ENCODE measurements around the gene SORCS2. TPM values are rescaled to one million over a fixed set of nuclear protein-coding genes. Genes with fewer than 3 reads are reported as not detected.

SORCS2 gene
- total RNA-seq, 1 donor from 2014 or later: 3.0 TPM

DNA sequence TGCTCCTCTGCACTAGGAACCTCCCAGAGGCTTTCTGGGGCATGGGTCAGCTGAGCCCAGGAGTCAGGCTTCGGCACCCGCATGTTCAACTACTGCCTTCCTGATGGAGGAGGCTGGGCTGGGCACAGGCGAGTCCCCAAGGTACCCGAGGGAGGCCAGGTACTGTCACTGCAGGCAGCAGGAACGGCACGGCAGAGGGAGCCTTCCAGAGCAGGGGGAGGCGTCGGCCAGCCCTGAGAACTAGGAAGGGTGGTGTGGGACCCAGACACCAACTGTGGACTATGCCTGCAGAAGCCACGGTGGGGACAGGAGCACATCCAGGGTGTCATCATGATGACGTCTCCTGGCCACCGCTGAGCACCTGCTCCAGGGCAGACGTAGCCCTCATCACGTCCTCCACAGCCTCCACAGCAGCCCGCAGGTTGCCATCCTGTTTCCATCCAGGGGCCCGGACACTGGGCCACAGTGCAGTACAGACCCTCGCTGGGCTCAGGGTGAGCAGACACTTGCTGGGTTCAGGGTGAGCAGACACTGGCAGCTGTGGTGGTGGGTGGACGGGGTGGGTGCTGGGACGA lies 40.8 kb downstream of the SORCS2 start:
- no peaks in the 10 kb centered on the region for H3K36me3 Mint-ChIP-seq (ENCODE audit: unreplicated experiment)
- H3K4me1 Mint-ChIP-seq (ENCODE audit: unreplicated experiment): no peaks in the 10 kb centered on the region

DNA sequence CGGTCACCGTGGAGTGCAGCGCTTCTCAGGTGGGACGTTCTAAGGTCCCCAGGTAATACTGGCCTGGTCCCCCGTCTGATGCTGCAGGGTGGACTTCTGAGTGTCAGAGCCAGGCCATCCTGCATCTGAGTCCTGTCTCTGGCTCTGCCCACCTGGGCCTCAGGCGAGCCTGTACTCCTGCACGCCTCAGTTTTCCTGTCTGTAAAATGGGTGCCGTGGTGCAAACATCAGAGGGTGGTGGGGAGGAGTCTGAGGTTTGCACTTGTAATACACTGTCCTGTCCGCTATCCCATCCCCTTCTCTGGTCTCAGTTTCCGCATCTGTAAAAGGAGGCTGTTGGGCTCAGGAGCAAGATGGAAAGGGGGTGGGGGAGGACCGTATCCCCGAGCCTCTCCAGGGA lies 41.3 kb downstream of the SORCS2 start:
- Mint-ChIP-seq H3K4me1 (ENCODE audit: unreplicated experiment) (no peaks in the 10 kb centered on the region), H3K36me3 (ENCODE audit: unreplicated experiment) (no peaks in the 10 kb centered on the region), H3K4me3 (ENCODE audit: unreplicated experiment) (no peak overlapping the region), H3K27ac (ENCODE audit: unreplicated experiment) (no peak overlapping the region), H3K9me3 (ENCODE audit: unreplicated experiment) (no peaks in the 10 kb centered on the region), H3K27me3 (ENCODE audit: unreplicated experiment) (peaks cover 4% of the 10 kb centered on the region)
- TF ChIP-seq, protein P1, sequence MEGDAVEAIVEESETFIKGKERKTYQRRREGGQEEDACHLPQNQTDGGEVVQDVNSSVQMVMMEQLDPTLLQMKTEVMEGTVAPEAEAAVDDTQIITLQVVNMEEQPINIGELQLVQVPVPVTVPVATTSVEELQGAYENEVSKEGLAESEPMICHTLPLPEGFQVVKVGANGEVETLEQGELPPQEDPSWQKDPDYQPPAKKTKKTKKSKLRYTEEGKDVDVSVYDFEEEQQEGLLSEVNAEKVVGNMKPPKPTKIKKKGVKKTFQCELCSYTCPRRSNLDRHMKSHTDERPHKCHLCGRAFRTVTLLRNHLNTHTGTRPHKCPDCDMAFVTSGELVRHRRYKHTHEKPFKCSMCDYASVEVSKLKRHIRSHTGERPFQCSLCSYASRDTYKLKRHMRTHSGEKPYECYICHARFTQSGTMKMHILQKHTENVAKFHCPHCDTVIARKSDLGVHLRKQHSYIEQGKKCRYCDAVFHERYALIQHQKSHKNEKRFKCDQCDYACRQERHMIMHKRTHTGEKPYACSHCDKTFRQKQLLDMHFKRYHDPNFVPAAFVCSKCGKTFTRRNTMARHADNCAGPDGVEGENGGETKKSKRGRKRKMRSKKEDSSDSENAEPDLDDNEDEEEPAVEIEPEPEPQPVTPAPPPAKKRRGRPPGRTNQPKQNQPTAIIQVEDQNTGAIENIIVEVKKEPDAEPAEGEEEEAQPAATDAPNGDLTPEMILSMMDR (IDR thresholded peaks at IDR 0.05): no peak
- no peak for DNase-seq (ENCODE audit: extremely low spot score, unreplicated experiment)

More for the DNA sequence above, 40.8 kb downstream of the SORCS2 start:
- H3K27me3 Mint-ChIP-seq (ENCODE audit: unreplicated experiment): peaks cover 4% of the 10 kb centered on the region
- DNase-seq (ENCODE audit: extremely low spot score, unreplicated experiment): no peak
- TF ChIP-seq, protein P1 (IDR thresholded peaks at IDR 0.05): no peak
- no peak overlapping the region for H3K27ac Mint-ChIP-seq (ENCODE audit: unreplicated experiment)
- no peak overlapping the region for H3K4me3 Mint-ChIP-seq (ENCODE audit: unreplicated experiment)
- H3K9me3 Mint-ChIP-seq (ENCODE audit: unreplicated experiment): no peaks in the 10 kb centered on the region

DNA sequence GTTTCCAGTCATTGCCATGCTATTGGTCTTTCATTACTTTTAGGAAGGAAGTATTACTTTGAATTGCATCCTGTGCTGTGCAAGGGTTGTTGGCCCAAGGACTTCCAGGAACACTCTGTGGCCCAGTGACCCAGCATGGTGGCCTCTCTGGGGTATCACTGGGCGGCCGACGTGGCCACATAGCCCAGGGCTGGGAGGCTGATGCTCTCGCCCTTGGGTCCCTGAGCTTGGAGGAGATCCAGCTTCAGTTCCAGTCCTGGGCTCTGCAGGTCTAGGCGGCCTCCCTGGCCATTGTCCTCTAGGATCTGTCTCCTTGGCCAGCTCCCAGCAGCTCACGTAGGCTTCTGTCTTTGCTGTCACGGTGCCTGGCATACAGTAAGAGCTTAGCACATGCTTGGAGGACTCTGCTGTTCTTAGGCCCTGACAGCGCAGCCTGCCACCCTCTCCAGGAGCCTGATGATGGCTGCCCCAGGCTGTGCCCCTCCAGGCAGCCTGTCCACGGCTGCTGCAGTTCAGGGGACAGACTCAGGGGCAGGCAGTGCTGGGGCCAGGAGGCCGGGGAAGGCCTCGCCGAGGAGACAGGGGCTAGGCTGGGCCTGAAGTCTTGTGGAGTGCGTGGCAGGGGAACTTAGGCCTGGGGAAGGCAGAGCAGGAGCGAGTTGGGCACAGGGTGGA lies 42.2 kb downstream of the SORCS2 start:
- TF ChIP-seq, protein P1 (IDR thresholded peaks at IDR 0.05): no peak
- H3K4me3 Mint-ChIP-seq (ENCODE audit: unreplicated experiment): no peak overlapping the region
- no peak for DNase-seq (ENCODE audit: extremely low spot score, unreplicated experiment)
- no peak overlapping the region for H3K27ac Mint-ChIP-seq (ENCODE audit: unreplicated experiment)
- H3K9me3 Mint-ChIP-seq (ENCODE audit: unreplicated experiment): no peaks in the 10 kb centered on the region
- H3K36me3 Mint-ChIP-seq (ENCODE audit: unreplicated experiment): no peaks in the 10 kb centered on the region
- no peaks in the 10 kb centered on the region for H3K4me1 Mint-ChIP-seq (ENCODE audit: unreplicated experiment)
- peaks cover 4% of the 10 kb centered on the region for H3K27me3 Mint-ChIP-seq (ENCODE audit: unreplicated experiment)

DNA sequence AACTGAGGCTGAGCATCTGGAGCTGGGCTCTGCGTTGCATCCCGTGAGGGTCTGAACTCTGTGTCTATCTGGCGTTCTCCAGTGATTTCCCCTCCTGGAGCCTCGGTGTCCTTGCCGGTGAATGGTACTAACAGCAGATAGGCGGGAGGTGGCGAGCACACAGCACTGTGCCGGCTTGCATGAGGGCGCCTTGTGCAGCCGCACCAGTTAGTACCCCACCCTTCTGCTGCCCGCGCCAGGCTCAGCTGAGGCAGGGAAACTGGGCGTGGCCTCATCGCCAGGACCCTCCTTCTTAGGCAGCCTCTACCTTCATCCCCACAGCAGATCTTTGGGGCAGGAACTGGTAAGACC lies 42.7 kb downstream of the SORCS2 start:
- no peaks in the 10 kb centered on the region for H3K4me1 Mint-ChIP-seq (ENCODE audit: unreplicated experiment)
- DNase-seq (ENCODE audit: extremely low spot score, unreplicated experiment): no peak
- H3K4me3 Mint-ChIP-seq (ENCODE audit: unreplicated experiment): no peak overlapping the region
- H3K36me3 Mint-ChIP-seq (ENCODE audit: unreplicated experiment): no peaks in the 10 kb centered on the region
- TF ChIP-seq, protein P1 (IDR thresholded peaks at IDR 0.05): no peak
- H3K27ac Mint-ChIP-seq (ENCODE audit: unreplicated experiment): no peak overlapping the region
- H3K27me3 Mint-ChIP-seq (ENCODE audit: unreplicated experiment): peaks cover 4% of the 10 kb centered on the region
- H3K9me3 Mint-ChIP-seq (ENCODE audit: unreplicated experiment): no peaks in the 10 kb centered on the region

DNA sequence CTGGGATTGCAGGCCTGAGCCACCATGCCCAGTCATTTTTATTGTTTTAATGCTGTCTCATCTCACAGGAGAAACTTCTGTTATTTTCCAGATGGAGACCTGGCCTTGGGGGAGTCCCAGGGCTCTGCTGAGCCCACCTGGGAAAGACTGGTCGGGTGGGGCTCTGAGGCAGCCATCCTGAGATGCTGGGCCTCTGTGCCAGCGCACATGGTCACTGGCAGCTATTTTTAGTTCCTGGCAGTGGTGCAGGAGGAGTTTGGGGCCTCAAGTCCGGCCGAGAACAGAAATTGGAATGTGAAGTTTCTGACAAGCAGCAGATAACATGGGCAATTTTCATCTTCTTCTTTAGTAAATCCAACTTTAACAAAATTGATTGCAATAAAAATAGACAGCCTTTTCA lies 44.5 kb downstream of the SORCS2 start:
- DNase-seq (ENCODE audit: extremely low spot score, unreplicated experiment): no peak
- H3K27ac Mint-ChIP-seq (ENCODE audit: unreplicated experiment): no peak overlapping the region
- no peak overlapping the region for H3K4me3 Mint-ChIP-seq (ENCODE audit: unreplicated experiment)
- H3K4me1 Mint-ChIP-seq (ENCODE audit: unreplicated experiment): no peaks in the 10 kb centered on the region
- H3K27me3 Mint-ChIP-seq (ENCODE audit: unreplicated experiment): peaks cover 8% of the 10 kb centered on the region
- no peaks in the 10 kb centered on the region for H3K36me3 Mint-ChIP-seq (ENCODE audit: unreplicated experiment)
- H3K9me3 Mint-ChIP-seq (ENCODE audit: unreplicated experiment): no peaks in the 10 kb centered on the region
- TF ChIP-seq, protein P1 (IDR thresholded peaks at IDR 0.05): no peak
